ENCODE measurements around the gene FBXO3. TPM values are rescaled to one million over a fixed set of nuclear protein-coding genes. Genes with fewer than 3 reads are reported as not detected.

The FBXO3 gene
- total RNA-seq, 1 experiment from 2014 or later = 29.6 TPM

DNA sequence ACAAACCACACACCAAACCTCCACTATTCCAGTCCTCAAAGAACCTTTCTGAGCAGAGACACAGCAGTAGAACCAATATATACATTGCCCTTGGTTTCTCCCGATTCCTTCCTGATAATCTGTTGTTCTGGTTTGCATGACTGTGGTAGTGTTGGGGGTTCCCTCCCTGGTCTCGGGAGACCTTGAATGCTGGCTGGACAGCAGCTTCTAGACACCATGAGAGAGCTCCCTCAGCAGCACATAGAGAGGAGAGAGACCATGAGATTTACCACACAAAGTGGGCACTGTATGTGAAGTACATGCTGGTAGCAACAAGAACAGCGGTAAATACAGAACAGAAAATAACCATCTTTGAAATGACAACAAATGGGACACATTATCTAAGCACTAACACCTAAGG, 76.3 kb downstream of the FBXO3 start:
- Mint-ChIP-seq H3K9me3 (ENCODE audit: unreplicated experiment) (no peaks in the 10 kb centered on the region), H3K4me3 (ENCODE audit: unreplicated experiment) (no peak overlapping the region), H3K27ac (ENCODE audit: unreplicated experiment) (no peak overlapping the region), H3K27me3 (ENCODE audit: insufficient read depth, unreplicated experiment) (peaks cover 2% of the 10 kb centered on the region), H3K36me3 (ENCODE audit: insufficient read depth, unreplicated experiment) (peaks cover 6% of the 10 kb centered on the region), H3K4me1 (ENCODE audit: low read depth, unreplicated experiment) (peaks cover 18% of the 10 kb centered on the region)
- BruUV-seq (replicated peaks) = no TSS peak
- CTCF ChIA-PET = no interaction called here
- no peaks in the 10 kb centered on the region for H3K27me3 ChIP-seq (replicated peaks; ENCODE audit: control insufficient read depth, insufficient read depth, low read length)
- no peak for DNase-seq
- H3K9me3 ChIP-seq = no peaks in the 10 kb centered on the region
- POLR2A ChIA-PET = no interaction called here
- intact Hi-C loops (cut with micrococcal nuclease; ENCODE audit: unreplicated experiment) = no loop called here
- H3K4me1 ChIP-seq = peaks cover 15% of the 10 kb centered on the region
- no peak overlapping the region for H3K4me3 ChIP-seq (ENCODE audit: low read depth, low read length)
- TF ChIP-seq, protein P1, sequence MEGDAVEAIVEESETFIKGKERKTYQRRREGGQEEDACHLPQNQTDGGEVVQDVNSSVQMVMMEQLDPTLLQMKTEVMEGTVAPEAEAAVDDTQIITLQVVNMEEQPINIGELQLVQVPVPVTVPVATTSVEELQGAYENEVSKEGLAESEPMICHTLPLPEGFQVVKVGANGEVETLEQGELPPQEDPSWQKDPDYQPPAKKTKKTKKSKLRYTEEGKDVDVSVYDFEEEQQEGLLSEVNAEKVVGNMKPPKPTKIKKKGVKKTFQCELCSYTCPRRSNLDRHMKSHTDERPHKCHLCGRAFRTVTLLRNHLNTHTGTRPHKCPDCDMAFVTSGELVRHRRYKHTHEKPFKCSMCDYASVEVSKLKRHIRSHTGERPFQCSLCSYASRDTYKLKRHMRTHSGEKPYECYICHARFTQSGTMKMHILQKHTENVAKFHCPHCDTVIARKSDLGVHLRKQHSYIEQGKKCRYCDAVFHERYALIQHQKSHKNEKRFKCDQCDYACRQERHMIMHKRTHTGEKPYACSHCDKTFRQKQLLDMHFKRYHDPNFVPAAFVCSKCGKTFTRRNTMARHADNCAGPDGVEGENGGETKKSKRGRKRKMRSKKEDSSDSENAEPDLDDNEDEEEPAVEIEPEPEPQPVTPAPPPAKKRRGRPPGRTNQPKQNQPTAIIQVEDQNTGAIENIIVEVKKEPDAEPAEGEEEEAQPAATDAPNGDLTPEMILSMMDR (IDR thresholded peaks at IDR 0.05; ENCODE audit: insufficient read depth in 1 of 2, low read depth in 1 of 2, low read length in 1 of 2, severe bottlenecking in 1 of 2, unreplicated experiment in 1 of 2) = no peak
- no peaks in the 10 kb centered on the region for H3K36me3 ChIP-seq (ENCODE audit: control insufficient read depth, insufficient read depth, low read length)

DNA sequence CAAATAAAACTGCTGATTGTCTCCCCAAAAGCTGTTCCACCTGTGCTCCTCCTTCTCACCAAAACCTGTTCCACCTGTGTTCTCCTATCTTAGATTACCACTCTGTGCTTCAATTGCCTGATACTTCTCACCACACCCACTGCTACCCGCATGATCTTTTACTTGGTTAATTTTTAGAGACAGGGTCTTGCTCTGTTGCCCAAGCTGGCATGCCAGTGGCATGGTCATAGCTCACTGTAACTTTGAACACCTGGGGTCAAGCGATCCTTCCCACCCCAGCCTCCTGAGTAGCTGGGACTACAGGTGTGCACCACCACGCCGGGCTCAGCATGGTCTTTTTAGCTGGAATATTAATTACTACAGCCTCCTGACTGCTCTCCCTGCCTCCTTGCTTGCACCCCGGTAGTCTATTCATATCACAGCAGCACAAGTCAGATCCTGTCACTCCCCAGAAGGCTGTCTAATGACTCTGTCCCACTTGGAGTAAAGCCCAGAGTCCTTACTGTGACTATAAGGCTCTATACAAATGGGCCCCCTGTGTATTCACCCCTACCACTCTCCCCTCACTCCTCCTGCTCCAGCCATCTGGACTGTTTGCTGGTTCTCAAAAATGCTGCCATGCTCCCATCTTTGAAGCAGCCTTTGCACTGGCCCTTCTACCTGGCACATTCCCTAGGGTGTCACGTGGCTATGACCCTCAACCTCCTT, 77.2 kb downstream of the FBXO3 start:
- no peak for DNase-seq
- Mint-ChIP-seq H3K27me3 (ENCODE audit: insufficient read depth, unreplicated experiment) (peaks cover 2% of the 10 kb centered on the region), H3K27ac (ENCODE audit: unreplicated experiment) (no peak overlapping the region), H3K36me3 (ENCODE audit: insufficient read depth, unreplicated experiment) (peaks cover 6% of the 10 kb centered on the region), H3K4me3 (ENCODE audit: unreplicated experiment) (no peak overlapping the region), H3K9me3 (ENCODE audit: unreplicated experiment) (no peaks in the 10 kb centered on the region), H3K4me1 (ENCODE audit: low read depth, unreplicated experiment) (peaks cover 18% of the 10 kb centered on the region)
- Histone ChIP-seq H3K4me3 (ENCODE audit: low read depth, low read length) (no peak overlapping the region), H3K4me1 (peaks cover 15% of the 10 kb centered on the region), H3K27me3 (replicated peaks; ENCODE audit: control insufficient read depth, insufficient read depth, low read length) (no peaks in the 10 kb centered on the region), H3K36me3 (ENCODE audit: control insufficient read depth, insufficient read depth, low read length) (no peaks in the 10 kb centered on the region), H3K9me3 (no peaks in the 10 kb centered on the region)
- CTCF ChIA-PET = no interaction called here
- TF ChIP-seq, protein P1 (IDR thresholded peaks at IDR 0.05; ENCODE audit: insufficient read depth in 1 of 2, low read depth in 1 of 2, low read length in 1 of 2, severe bottlenecking in 1 of 2, unreplicated experiment in 1 of 2) = no peak
- no TSS peak for BruUV-seq (replicated peaks)
- POLR2A ChIA-PET = no interaction called here
- intact Hi-C loops (cut with micrococcal nuclease; ENCODE audit: unreplicated experiment) = no loop called here

DNA sequence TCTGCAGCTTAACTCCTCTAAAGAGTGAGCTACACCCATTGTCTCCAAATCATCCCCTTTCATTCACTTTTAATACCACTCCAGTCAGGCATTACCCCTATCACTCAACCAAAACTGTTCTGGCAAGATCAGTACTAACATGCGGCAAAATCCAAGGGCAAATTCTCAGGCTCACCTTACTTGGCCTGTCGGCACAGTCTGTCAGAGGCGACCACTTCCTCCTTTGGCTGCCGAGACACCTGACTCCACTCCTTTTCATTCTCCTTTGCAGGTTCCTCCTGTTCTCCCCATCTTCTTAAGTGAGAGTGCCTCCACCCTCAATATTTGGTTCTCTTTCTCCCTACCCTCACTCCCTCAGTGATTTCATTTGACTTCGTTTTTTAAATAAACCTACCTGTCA, 77.9 kb downstream of the FBXO3 start:
- CTCF ChIA-PET = no interaction called here

More for the DNA sequence above, 77.9 kb downstream of the FBXO3 start:
- no peaks in the 10 kb centered on the region for H3K27me3 ChIP-seq (replicated peaks; ENCODE audit: control insufficient read depth, insufficient read depth, low read length)
- Mint-ChIP-seq H3K4me3 (ENCODE audit: unreplicated experiment) (no peak overlapping the region), H3K4me1 (ENCODE audit: low read depth, unreplicated experiment) (peaks cover 13% of the 10 kb centered on the region), H3K9me3 (ENCODE audit: unreplicated experiment) (no peaks in the 10 kb centered on the region), H3K27ac (ENCODE audit: unreplicated experiment) (no peak overlapping the region), H3K36me3 (ENCODE audit: insufficient read depth, unreplicated experiment) (peaks cover 6% of the 10 kb centered on the region), H3K27me3 (ENCODE audit: insufficient read depth, unreplicated experiment) (peaks cover 2% of the 10 kb centered on the region)
- no peak for DNase-seq
- peaks cover 16% of the 10 kb centered on the region for H3K4me1 ChIP-seq
- POLR2A ChIA-PET = no interaction called here
- TF ChIP-seq, protein P1 (IDR thresholded peaks at IDR 0.05; ENCODE audit: insufficient read depth in 1 of 2, low read depth in 1 of 2, low read length in 1 of 2, severe bottlenecking in 1 of 2, unreplicated experiment in 1 of 2) = no peak
- H3K9me3 ChIP-seq = no peaks in the 10 kb centered on the region
- BruUV-seq (replicated peaks) = no TSS peak
- H3K36me3 ChIP-seq (ENCODE audit: control insufficient read depth, insufficient read depth, low read length) = no peaks in the 10 kb centered on the region
- intact Hi-C loops (cut with micrococcal nuclease; ENCODE audit: unreplicated experiment) = no loop called here
- no peak overlapping the region for H3K4me3 ChIP-seq (ENCODE audit: low read depth, low read length)
